Erythroblast (primary cell): Measurements from ENCODE around the gene BCDIN3D.
A peak's percentile ranks its signal among the peaks of the same experiment; 100 is the strongest.

Experiments used
- DNase-seq, 2 experiments: peaks; one replicate each; lab custom pipeline; 2025; lab: John Stamatoyannopoulos, UW
- GATA1 ChIP-seq: IDR thresholded peaks from 2 replicates; pipeline ENCODE4 v1.6.1; 2011; ENCODE audit warnings: low read depth, mild to moderate bottlenecking, control low read depth, low read length, moderate library complexity
- POLR2A ChIP-seq: IDR thresholded peaks from 2 replicates; pipeline ENCODE4 v1.6.1; 2011; ENCODE audit warnings: mild to moderate bottlenecking, low read length

BCDIN3D gene

DNA sequence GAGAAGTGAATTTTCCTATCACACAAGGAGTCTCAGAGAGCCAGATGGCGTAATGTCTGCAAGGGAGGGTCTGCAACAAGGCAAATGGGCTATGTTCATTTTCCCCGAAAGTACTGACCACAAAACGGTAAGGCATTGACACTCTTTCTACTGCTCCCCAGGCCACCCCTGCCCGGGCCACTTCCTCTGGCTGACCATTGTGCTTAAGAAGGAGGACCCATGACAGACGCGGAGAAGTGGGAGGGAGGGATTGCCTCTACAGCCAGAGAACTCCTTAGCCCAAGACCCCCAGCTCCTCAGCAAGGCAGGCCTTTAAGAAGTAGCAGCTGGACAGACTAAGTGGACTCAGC lies 15.9 kb downstream of the BCDIN3D start:
- peak in 1 of 2 experiments; percentile 13 for DNase-seq
- TF ChIP-seq POLR2A (no peak), GATA1 (no peak)

GRCh38 chr12:49825971-49826421 lies 16.9 kb downstream of the BCDIN3D start:
- TF ChIP-seq POLR2A (no peak), GATA1 (no peak)

GRCh38 chr12:49825360-49825970 lies 17.4 kb downstream of the BCDIN3D start:
- TF ChIP-seq POLR2A, result no peak
- TF ChIP-seq GATA1, result no peak
- peak in 1 of 2 experiments; percentile 13 for DNase-seq

More at GRCh38 chr12:49825971-49826421, 16.9 kb downstream of the BCDIN3D start:
- DNase-seq, result no peak

- DNase-seq, result peak in 1 of 2 experiments; percentile 13
- TF ChIP-seq POLR2A, result no peak
- TF ChIP-seq GATA1, result no peak
These were observed 18.0 kb downstream of the BCDIN3D start for GRCh38 chr12:49824895-49825294.

- no peak for DNase-seq
These were observed 18.5 kb downstream of the BCDIN3D start for GRCh38 chr12:49824416-49824815.

GRCh38 chr12:49823951-49824350 lies 19.0 kb downstream of the BCDIN3D start:
- DNase-seq, result no peak
- TF ChIP-seq POLR2A (no peak), GATA1 (no peak)

More at GRCh38 chr12:49824416-49824815, 18.5 kb downstream of the BCDIN3D start:
- TF ChIP-seq GATA1 (no peak), POLR2A (no peak)

DNA sequence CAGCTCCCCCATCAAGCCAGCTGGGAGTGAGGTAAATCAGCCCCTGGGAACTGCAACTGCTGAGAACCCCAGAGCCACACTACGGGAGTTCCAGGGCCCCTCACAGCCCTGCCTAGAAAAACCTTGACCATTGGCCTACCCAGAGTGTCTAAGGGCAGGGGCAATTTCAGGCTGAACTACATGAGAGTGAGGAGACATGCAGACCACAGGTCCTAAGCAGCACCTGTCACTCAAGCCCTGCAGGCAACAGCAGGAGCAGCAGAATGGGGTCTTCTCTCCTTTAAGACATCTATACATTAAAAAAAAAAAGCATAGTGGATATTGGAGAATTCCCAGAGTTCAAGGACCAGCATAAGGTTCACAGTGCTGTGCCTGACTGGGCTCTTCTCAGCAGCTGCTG lies 19.6 kb downstream of the BCDIN3D start:
- no peak for DNase-seq
- TF ChIP-seq GATA1 (no peak), POLR2A (no peak)

GRCh38 chr12:49821373-49822287 lies 21.3 kb downstream of the BCDIN3D start:
- no peak for DNase-seq
- TF ChIP-seq GATA1, result no peak
- TF ChIP-seq POLR2A, result no peak

DNA sequence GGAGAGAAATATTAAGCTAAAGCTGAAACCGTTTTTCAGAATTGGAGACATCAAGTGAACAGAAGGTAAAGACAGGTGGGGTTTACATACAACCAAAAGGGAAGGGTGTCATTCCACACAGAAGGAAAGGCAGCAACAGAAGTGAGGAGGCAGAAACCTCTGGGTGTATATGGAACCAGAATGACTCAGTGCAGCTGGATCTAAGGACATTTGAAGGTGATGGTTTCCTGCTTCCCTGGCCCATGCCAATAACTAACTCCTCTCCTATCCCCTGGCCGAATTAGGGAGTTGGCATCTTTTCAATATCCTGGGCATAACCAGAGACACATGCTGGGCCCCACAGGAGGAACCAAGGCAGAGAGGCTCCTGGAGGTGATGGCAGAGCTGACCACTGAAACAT lies 23.1 kb downstream of the BCDIN3D start:
- no peak for TF ChIP-seq POLR2A
- no peak for TF ChIP-seq GATA1
- DNase-seq, result no peak

DNA sequence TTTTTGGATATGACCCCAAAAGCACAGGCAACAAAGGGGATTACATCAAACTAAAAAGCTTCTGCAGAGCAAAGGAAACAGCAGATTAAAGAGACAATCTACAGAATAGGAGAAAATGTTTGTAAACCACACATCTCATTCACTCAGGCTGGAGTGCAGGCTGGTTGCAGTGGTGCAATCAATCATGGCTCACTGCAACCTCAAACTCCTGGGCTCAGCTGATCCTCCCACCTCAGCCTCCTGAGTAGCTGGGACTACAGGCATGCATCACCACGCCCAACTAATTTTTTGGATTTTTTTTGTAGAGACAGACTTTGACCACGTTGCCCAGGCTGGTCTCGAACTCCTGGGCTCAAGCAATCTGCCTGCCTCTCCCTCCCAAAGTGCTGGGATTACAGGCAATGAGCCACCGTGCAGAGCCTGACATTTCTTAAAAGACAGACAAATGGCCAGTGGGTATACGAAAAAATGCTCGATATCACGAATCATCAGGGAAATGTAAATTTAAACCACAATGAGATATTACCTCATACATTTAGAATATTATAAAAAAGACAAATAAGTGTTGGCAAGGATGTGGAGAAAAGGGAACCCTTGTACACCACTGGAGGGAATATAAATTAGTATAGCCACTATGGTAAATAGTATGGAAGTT lies 24.5 kb downstream of the BCDIN3D start:
- DNase-seq, result no peak
- TF ChIP-seq GATA1 (no peak), POLR2A (no peak)

DNA sequence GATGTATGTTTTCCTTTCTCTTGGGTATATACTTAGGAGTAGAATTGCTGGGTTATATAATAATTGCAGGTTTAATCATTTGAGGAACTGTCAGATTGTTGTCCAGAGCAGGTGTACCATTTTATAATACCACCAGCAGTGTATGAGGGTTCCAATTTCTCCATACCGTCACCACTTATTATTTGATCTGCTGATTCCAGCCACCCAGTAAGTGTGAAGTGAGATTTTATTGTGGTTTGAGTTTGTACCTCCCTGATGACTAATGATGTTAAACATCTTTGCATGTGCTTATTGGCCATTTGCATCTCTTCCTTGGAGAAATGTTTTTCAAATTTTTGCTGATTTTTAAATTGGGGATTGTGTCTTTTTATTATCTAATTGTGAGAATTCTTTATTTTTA lies 29.8 kb downstream of the BCDIN3D start:
- TF ChIP-seq GATA1, result no peak
- no peak for DNase-seq

DNA sequence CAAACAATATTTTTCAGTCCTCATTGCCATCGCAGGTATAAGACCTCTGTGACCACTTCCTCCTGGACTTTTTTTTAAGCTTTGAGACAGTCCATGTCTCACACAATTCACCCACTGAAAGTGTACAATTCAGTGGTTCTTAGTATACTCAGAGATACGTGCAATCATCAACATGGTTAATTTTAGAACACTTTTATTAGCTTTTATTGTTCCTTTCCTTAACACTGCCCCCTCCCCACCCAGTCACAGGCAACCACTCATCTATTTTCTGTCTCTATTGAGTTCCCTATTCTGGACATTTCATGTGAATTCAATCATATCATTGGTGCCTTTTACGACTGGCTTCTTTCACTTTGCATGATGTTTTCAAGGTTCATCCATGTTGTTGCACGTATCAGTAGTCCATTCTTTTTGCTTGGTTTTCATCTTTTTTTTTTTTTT lies 30.9 kb downstream of the BCDIN3D start:
- TF ChIP-seq GATA1 (no peak), POLR2A (no peak)
- no peak for DNase-seq

DNA sequence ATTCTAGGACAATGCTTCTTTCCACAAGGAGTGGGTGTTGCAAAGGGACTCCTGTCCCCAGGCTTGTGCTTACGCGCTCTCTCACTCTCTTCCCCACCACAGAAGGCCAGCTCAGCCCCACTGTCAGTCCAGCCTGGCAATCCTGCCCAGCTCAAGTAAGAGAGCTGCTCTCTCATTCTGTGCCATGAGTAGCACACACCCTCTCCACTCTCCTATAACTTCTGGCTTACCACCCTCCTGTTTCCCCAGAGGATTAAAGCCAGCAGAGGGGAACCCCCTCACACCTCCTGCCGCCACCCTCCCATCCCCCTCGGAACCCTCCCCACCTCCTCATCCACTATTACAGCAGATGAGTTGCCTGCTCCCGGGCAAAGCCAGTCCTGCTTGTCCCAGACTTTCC lies 31.8 kb downstream of the BCDIN3D start:
- no peak for DNase-seq
- TF ChIP-seq GATA1 (no peak), POLR2A (no peak)
